HCT116 (cell line): Measurements from ENCODE around the gene HARS1. TPM values are rescaled to one million over a fixed set of nuclear protein-coding genes. Genes with fewer than 3 reads are reported as not detected.

Experiments used
- ATAC-seq: fragments of 200-7000 bp; cut with Tn5 transposase; 2 replicates; pipeline ENCODE4 v1.9.1; 2020; ENCODE audit warnings: mild to moderate bottlenecking, moderate library complexity
- BruUV-seq: library from RNA; stranded (reverse); fragments of 400-500 nt; replicated peaks from 2 replicates; lab custom pipeline; 2021; lab: Mats Ljungman, UMichigan
- CTCF ChIA-PET: fragments of 300-600 bp; sonication (Branson Sonifier 250); formaldehyde crosslinking; loops from one replicate; lab custom pipeline; 2021; ENCODE audit warnings: antibody characterized with exemption; lab: Charles Lee
- POLR2A ChIA-PET: fragments of 300-600, 350-600 bp; sonication (Branson Sonifier 250); formaldehyde crosslinking; loops from one replicate; lab custom pipeline; 2021; ENCODE audit warnings: antibody characterized with exemption; lab: Charles Lee
- RAD21 ChIA-PET, 2 experiments: fragments of 300-600 bp; sonication (Branson Sonifier 250); formaldehyde crosslinking; loops; one replicate each; lab custom pipeline; 2023; ENCODE audit warnings: low total read pairs in 2 of 2; ENCODE audit not compliant: uncharacterized antibody in 2 of 2, unreplicated experiment in 2 of 2, low non-redundant PET in 1 of 2; lab: Charles Lee
- DNase-seq: peaks from one replicate; pipeline ENCODE4 v3.0.0-alpha.2; 2010; ENCODE audit warnings: low read depth, low spot score
- H2AFZ ChIP-seq: fragments of 200-600 bp; shearing (Covaris generic), sonication (generic); 2 replicates; pipeline ENCODE4 v1.6.1; 2017; ENCODE audit warnings: low read depth, mixed run types, mixed read lengths, antibody characterized with exemption, low read length; ENCODE audit not compliant: poor library complexity, severe bottlenecking
- H3K27ac ChIP-seq: 2 replicates; pipeline ENCODE4 v1.5.1; 2012; ENCODE audit warnings: low read depth, low read length
- H3K27me3 ChIP-seq: fragments of 200-600 bp; sonication (generic); 2 replicates; pipeline ENCODE4 v1.6.1; 2016; ENCODE audit warnings: mixed run types, low read length, mixed read lengths; ENCODE audit not compliant: insufficient read depth
- H3K36me3 ChIP-seq, 2 experiments: fragments of 200-500 bp in 1 of 2; fragments of 200-600 bp in 1 of 2; sonication (Bioruptor generic) in 1 of 2; sonication (generic) in 1 of 2; 2 replicates each; pipeline versions ENCODE4 v1.5.1 to v1.6.1; 2014 to 2016; ENCODE audit warnings: low read length in 2 of 2, inconsistent platforms in 1 of 2, mixed read lengths in 1 of 2, mixed run types in 1 of 2; ENCODE audit not compliant: insufficient read depth in 2 of 2, control insufficient read depth in 1 of 2
- H3K4me1 ChIP-seq, 2 experiments: fragments of 200-600 bp in 1 of 2; sonication (generic) in 1 of 2; 2 replicates each; pipeline versions ENCODE4 v1.5.1 to v1.6.1; 2012 to 2017; ENCODE audit warnings: low read length in 2 of 2, inconsistent platforms in 1 of 2, mild to moderate bottlenecking in 1 of 2, mixed read lengths in 1 of 2, mixed run types in 1 of 2, moderate library complexity in 1 of 2; ENCODE audit not compliant: insufficient read depth in 2 of 2, control insufficient read depth in 1 of 2
- H3K4me2 ChIP-seq: fragments of 200-600 bp; sonication (generic); 2 replicates; pipeline ENCODE4 v1.6.1; 2017; ENCODE audit warnings: mixed run types, low read length, mixed read lengths
- H3K4me3 ChIP-seq, 2 experiments: fragments of 200-600 bp in 1 of 2; sonication (generic) in 1 of 2; replicated peaks in 1 of 2; 2 replicates each; pipeline ENCODE4 v1.5.1; 2011 to 2016; ENCODE audit warnings: low read length in 2 of 2, control low read depth in 1 of 2, low read depth in 1 of 2, mild to moderate bottlenecking in 1 of 2, mixed read lengths in 1 of 2, mixed run types in 1 of 2
- H3K79me2 ChIP-seq: fragments of 200-600 bp; sonication (generic); 2 replicates; pipeline ENCODE4 v1.6.1; 2017; ENCODE audit warnings: mild to moderate bottlenecking, mixed run types, low read length, moderate library complexity, mixed read lengths; ENCODE audit not compliant: insufficient read depth
- H3K9ac ChIP-seq: fragments of 200-600 bp; sonication (generic); 2 replicates; pipeline ENCODE4 v1.6.1; 2016; ENCODE audit warnings: low read length, mixed read lengths
- H3K9me2 ChIP-seq: fragments of 200-600 bp; sonication (generic), shearing (Covaris generic); 2 replicates; pipeline ENCODE4 v1.6.1; 2017; ENCODE audit warnings: mixed run types, mild to moderate bottlenecking, moderate library complexity; ENCODE audit not compliant: insufficient read depth
- H3K9me3 ChIP-seq, 2 experiments: fragments of 200-500 bp in 1 of 2; fragments of 200-600 bp in 1 of 2; sonication (Bioruptor generic) in 1 of 2; sonication (generic) in 1 of 2; 2 replicates each; pipeline ENCODE4 v1.6.1; 2014 to 2017; ENCODE audit warnings: low read length in 2 of 2, mixed read lengths in 2 of 2, inconsistent platforms in 1 of 2, low read depth in 1 of 2, mild to moderate bottlenecking in 1 of 2, mixed run types in 1 of 2, moderate library complexity in 1 of 2; ENCODE audit not compliant: control insufficient read depth in 1 of 2, insufficient read depth in 1 of 2
- H4K20me1 ChIP-seq: fragments of 200-600 bp; sonication (generic), shearing (Covaris generic); 2 replicates; pipeline ENCODE4 v1.6.1; 2017; ENCODE audit warnings: mixed run types, mild to moderate bottlenecking, moderate library complexity; ENCODE audit not compliant: insufficient read depth
- CBX3 ChIP-seq: IDR thresholded peaks from 2 replicates; pipeline ENCODE4 v1.6.1; 2012; ENCODE audit warnings: low read depth
- CEBPB ChIP-seq: IDR thresholded peaks from 2 replicates; pipeline ENCODE4 v1.6.1; 2012; ENCODE audit warnings: low read depth
- CTCF ChIP-seq, 3 experiments: fragments of 200-600 bp in 1 of 3; sonication (generic) in 1 of 3; IDR thresholded peaks in 2 of 3; conservative IDR thresholded peaks in 1 of 3; 2 replicates each; pipeline ENCODE4 v1.5.1; 2012 to 2017; ENCODE audit warnings: low read depth in 2 of 3, low read length in 2 of 3, antibody characterized with exemption in 1 of 3, borderline replicate concordance in 1 of 3, control low read depth in 1 of 3, mild to moderate bottlenecking in 1 of 3, mixed read lengths in 1 of 3, mixed run types in 1 of 3, moderate library complexity in 1 of 3; ENCODE audit not compliant: insufficient read depth in 1 of 3
- EGR1 ChIP-seq: IDR thresholded peaks from 2 replicates; pipeline ENCODE4 v1.6.1; 2012; ENCODE audit warnings: low read depth
- MAX ChIP-seq: IDR thresholded peaks from 2 replicates; pipeline ENCODE4 v1.6.1; 2012
- POLR2A ChIP-seq: IDR thresholded peaks from 2 replicates; pipeline ENCODE4 v1.7.0; 2011; ENCODE audit warnings: borderline replicate concordance; ENCODE audit not compliant: insufficient read depth, insufficient read length; ENCODE audit errors: extremely low read depth
- POLR2AphosphoS5 ChIP-seq: IDR thresholded peaks from 2 replicates; pipeline ENCODE4 v1.6.1; 2011; ENCODE audit warnings: mild to moderate bottlenecking, low read depth, low read length, moderate library complexity
- REST ChIP-seq: IDR thresholded peaks from 2 replicates; pipeline ENCODE4 v1.6.1; 2012; ENCODE audit warnings: low read depth
- SIN3A ChIP-seq: IDR thresholded peaks from 2 replicates; pipeline ENCODE4 v1.6.1; 2012; ENCODE audit warnings: low read depth
- SP1 ChIP-seq: IDR thresholded peaks from 2 replicates; pipeline ENCODE4 v1.6.1; 2012; ENCODE audit warnings: low read depth
- TCF7L2 ChIP-seq: IDR thresholded peaks from 2 replicates; pipeline ENCODE4 v1.7.0; 2011; ENCODE audit warnings: borderline replicate concordance, inconsistent platforms; ENCODE audit not compliant: insufficient read depth, insufficient read length; ENCODE audit errors: extremely low read depth
- ZBTB33 ChIP-seq: IDR thresholded peaks from 2 replicates; pipeline ENCODE4 v1.6.1; 2011; ENCODE audit warnings: mild to moderate bottlenecking, low read length, moderate library complexity; ENCODE audit not compliant: insufficient replicate concordance; ENCODE audit errors: extremely low read depth
- ZFX ChIP-seq: fragments of 450-650 bp; IDR thresholded peaks from 2 replicates; pipeline ENCODE4 v1.6.1; 2017
- intact Hi-C: fragments of 100-400 bp; cut with micrococcal nuclease; formaldehyde crosslinking; loops from 2 replicates; pipeline ENCODE4 v1.10.0; 2022
- total RNA-seq: library from RNA; stranded (reverse); gene quantifications from one replicate; pipeline ENCODE4 v1.2.1, GENCODE V29; 2021; ENCODE audit not compliant: unreplicated experiment

HARS1 gene
- total RNA-seq, 1 experiment from 2014 or later = 91.1 TPM

- Histone ChIP-seq H3K4me1 (peaks cover 4 to 9% of the 10 kb centered on the region in 2 experiments; a peak in 3 of 4 replicates), H3K9me2 (no peaks in the 10 kb centered on the region), H2AFZ (no peak overlapping the region), H3K9ac (no peak overlapping the region), H3K27me3 (no peaks in the 10 kb centered on the region), H3K27ac (no peak overlapping the region), H3K4me3 (no peak overlapping the region), H3K9me3 (no peaks in the 10 kb centered on the region), H4K20me1 (no peaks in the 10 kb centered on the region), H3K79me2 (no peaks in the 10 kb centered on the region), H3K36me3 (no peaks in the 10 kb centered on the region), H3K4me2 (no peak overlapping the region)
- RAD21 ChIA-PET = no interaction called here
- no TSS peak for BruUV-seq
- POLR2A ChIA-PET = interaction anchor here (2.2 kb wide), 1 partner anchor 76 kb away, joined by 6 read pairs; the partner anchor contains the start of gene SRA1
- TF ChIP-seq MAX (no peak), CTCF (IDR thresholded peaks at IDR 0.05 in 2 of 3, conservative IDR thresholded peaks at IDR 0.05 in 1 of 3; ENCODE audit: borderline replicate concordance in 1 of 3, insufficient read depth in 1 of 3, low read depth in 2 of 3, low read length in 2 of 3) (no peak), SP1 (no peak), CBX3 (no peak), TCF7L2 (no peak), ZFX (no peak), ZBTB33 (no peak), POLR2A (no peak), CEBPB (no peak), EGR1 (no peak), SIN3A (no peak), REST (no peak), POLR2AphosphoS5 (no peak)
- CTCF ChIA-PET = interaction anchor here (1.4 to 1.9 kb wide), 4 partner anchors 14 to 288 kb away, joined by 5 to 8 read pairs (median 7); partner anchors contain the start of genes HBEGF, IK and NDUFA2
- intact Hi-C loops = no loop called here
- no peak for ATAC-seq
- no peak for DNase-seq
These were observed 57.1 kb downstream of the HARS1 start for GRCh38 chr5:140634103-140634502.
